GM23338 (cell line): ENCODE results near the gene ANXA2R. TPM values are rescaled to one million over a fixed set of nuclear protein-coding genes. Genes with fewer than 3 reads are reported as not detected.

ENCODE experiments used
- ATAC-seq: fragments of 200-7000 bp; cut with Tn5 transposase; 3 replicates; pipeline ENCODE4 v1.9.1; 2020
- DNase-seq: peaks from one replicate; pipeline ENCODE4 v3.0.0-alpha.2; 2015; ENCODE audit warnings: low spot score
- H2AFZ ChIP-seq: fragments of 200-600 bp; sonication (generic); 2 replicates; pipeline ENCODE4 v1.8.0; 2016; ENCODE audit warnings: antibody characterized with exemption, mild to moderate bottlenecking, moderate library complexity
- H3F3A ChIP-seq: fragments of 200-600 bp; sonication (generic); replicated peaks from 2 replicates; pipeline ENCODE4 v1.8.0; 2017; ENCODE audit warnings: antibody characterized with exemption, mixed run types, low read depth
- H3K27ac ChIP-seq: fragments of 200-600 bp; sonication (generic); 2 replicates; pipeline ENCODE4 v1.6.1; 2016; ENCODE audit warnings: low read depth
- H3K27me3 ChIP-seq: fragments of 200-600 bp; sonication (generic); 2 replicates; pipeline ENCODE4 v1.8.0; 2016; ENCODE audit warnings: mild to moderate bottlenecking, mixed run types, moderate library complexity; ENCODE audit not compliant: insufficient read depth
- H3K36me3 ChIP-seq: fragments of 200-600 bp; sonication (generic); 2 replicates; pipeline ENCODE4 v1.8.0; 2016; ENCODE audit warnings: mild to moderate bottlenecking; ENCODE audit not compliant: insufficient read depth
- H3K4me1 ChIP-seq: fragments of 200-600 bp; sonication (generic); 2 replicates; pipeline ENCODE4 v1.8.0; 2016; ENCODE audit warnings: mild to moderate bottlenecking, moderate library complexity; ENCODE audit not compliant: insufficient read depth
- H3K4me2 ChIP-seq: fragments of 200-600 bp; sonication (generic); 2 replicates; pipeline ENCODE4 v1.7.1; 2017; ENCODE audit warnings: mixed run types
- H3K4me3 ChIP-seq: fragments of 200-600 bp; sonication (generic); 2 replicates; pipeline ENCODE4 v1.6.1; 2016; ENCODE audit warnings: mixed run types
- H3K79me2 ChIP-seq: fragments of 200-600 bp; sonication (generic); replicated peaks from 2 replicates; pipeline ENCODE4 v1.8.0; 2017; ENCODE audit warnings: mild to moderate bottlenecking; ENCODE audit not compliant: insufficient read depth
- H3K9me2 ChIP-seq: fragments of 200-600 bp; sonication (generic); 2 replicates; pipeline ENCODE4 v1.8.0; 2017; ENCODE audit not compliant: insufficient read depth
- H4K20me1 ChIP-seq: fragments of 200-600 bp; sonication (generic); replicated peaks from 2 replicates; pipeline ENCODE4 v1.8.0; 2017; ENCODE audit warnings: mild to moderate bottlenecking; ENCODE audit not compliant: insufficient read depth
- H3K27ac Mint-ChIP-seq: 2 replicates; pipeline ENCODE4 v1.8.0; 2020; ENCODE audit warnings: inconsistent platforms, mild to moderate bottlenecking, moderate library complexity, mixed read lengths
- H3K27me3 Mint-ChIP-seq: 3 replicates; pipeline ENCODE4 v1.8.0; 2022; ENCODE audit warnings: low read depth, mild to moderate bottlenecking, moderate library complexity, mixed read lengths, inconsistent platforms; ENCODE audit not compliant: insufficient read depth, poor library complexity
- H3K36me3 Mint-ChIP-seq: 3 replicates; pipeline ENCODE4 v1.8.0; 2021; ENCODE audit warnings: low read depth, mild to moderate bottlenecking, inconsistent platforms, moderate library complexity, mixed read lengths
- H3K4me1 Mint-ChIP-seq: 3 replicates; pipeline ENCODE4 v1.8.0; 2020; ENCODE audit warnings: mild to moderate bottlenecking, inconsistent platforms, mixed read lengths
- H3K4me3 Mint-ChIP-seq: 3 replicates; pipeline ENCODE4 v1.8.0; 2021; ENCODE audit warnings: moderate library complexity, mild to moderate bottlenecking, inconsistent platforms, mixed read lengths
- H3K9me3 Mint-ChIP-seq: 3 replicates; pipeline ENCODE4 v1.8.0; 2020; ENCODE audit warnings: moderate library complexity, mild to moderate bottlenecking, inconsistent platforms, mixed read lengths
- ETS1 ChIP-seq: IDR thresholded peaks from 2 replicates; pipeline ENCODE4 v1.6.1; 2016; ENCODE audit warnings: antibody characterized with exemption
- EZH2 ChIP-seq: fragments of 200-600 bp; sonication (generic); IDR thresholded peaks from one replicate; pipeline ENCODE4 v1.8.0; 2017; ENCODE audit warnings: antibody characterized with exemption, mild to moderate bottlenecking, low read depth; ENCODE audit not compliant: unreplicated experiment
- NANOG ChIP-seq: IDR thresholded peaks from 2 replicates; pipeline ENCODE4 v1.6.1; 2016; ENCODE audit warnings: antibody characterized with exemption, borderline replicate concordance
- REST ChIP-seq: IDR thresholded peaks from one replicate; pipeline ENCODE4 v1.6.1; 2018; ENCODE audit warnings: antibody characterized with exemption; ENCODE audit not compliant: unreplicated experiment
- STAT1 ChIP-seq: IDR thresholded peaks from one replicate; pipeline ENCODE4 v1.6.1; 2016; ENCODE audit warnings: antibody characterized with exemption; ENCODE audit not compliant: unreplicated experiment
- polyA plus RNA-seq: library from polyadenylated mRNA; unstranded; fragments of >200 nt; fragmentation: Nextera tagmentation; extraction: Ambion mirVana; gene quantifications from 2 replicates; pipeline ENCODE4 v1.2.1, GENCODE V29; 2016
- total RNA-seq: library from RNA; depleted of rRNA; stranded (reverse); fragments of >200 nt; shearing (Covaris generic); gene quantifications from 2 replicates; pipeline ENCODE4 v1.2.3, GENCODE V29; 2014

The ANXA2R gene
- total and polyA plus RNA-seq, 2 experiments from 2014 or later, result 0.21 TPM; not detected in 1

- Histone ChIP-seq H3K4me2 (peak overlapping the region; percentile 86), H2AFZ (no peak overlapping the region)
- no peak overlapping the region for H3K27ac Mint-ChIP-seq
Observed at GRCh38 chr5:43000914-43001313, 39.2 kb downstream of the ANXA2R start.

GRCh38 chr5:43000111-43000840, 39.8 kb downstream of the ANXA2R start:
- peak overlapping the region; percentile 77 for H3K4me3 Mint-ChIP-seq
- Histone ChIP-seq H3K4me1 (peaks cover 22% of the 10 kb centered on the region), H3F3A (peaks cover 7% of the 10 kb centered on the region; the same call in 1 of the 2 replicates), H3K79me2 (no peaks in the 10 kb centered on the region), H3K4me2 (peak overlapping the region; percentile 86), H4K20me1 (peaks cover 11% of the 10 kb centered on the region), H3K4me3 (peak overlapping the region; percentile 58), H3K9me2 (no peaks in the 10 kb centered on the region), H3K36me3 (no peaks in the 10 kb centered on the region), H3K27me3 (peaks cover 100% of the 10 kb centered on the region), H2AFZ (peak overlapping the region; percentile 80), H3K27ac (no peak overlapping the region)
- H3K9me3 Mint-ChIP-seq, result no peaks in the 10 kb centered on the region
- H3K36me3 Mint-ChIP-seq, result no peaks in the 10 kb centered on the region
- ATAC-seq (peak; percentile 94), DNase-seq (peak; percentile 71)
- no peak for TF ChIP-seq STAT1
- TF ChIP-seq EZH2, result peak; percentile 78
- no peak for TF ChIP-seq NANOG
- H3K27me3 Mint-ChIP-seq, result peaks cover 77% of the 10 kb centered on the region
- H3K27ac Mint-ChIP-seq, result no peak overlapping the region
- H3K4me1 Mint-ChIP-seq, result peaks cover 13% of the 10 kb centered on the region

More at GRCh38 chr5:43000914-43001313, 39.2 kb downstream of the ANXA2R start:
- Mint-ChIP-seq H3K4me3 (peak overlapping the region; percentile 77), H3K27me3 (peaks cover 76% of the 10 kb centered on the region), H3K4me1 (peaks cover 13% of the 10 kb centered on the region), H3K9me3 (no peaks in the 10 kb centered on the region), H3K36me3 (no peaks in the 10 kb centered on the region)
- ATAC-seq, result peak; percentile 35
- Histone ChIP-seq H3K79me2 (no peaks in the 10 kb centered on the region), H3K36me3 (no peaks in the 10 kb centered on the region), H3K9me2 (no peaks in the 10 kb centered on the region), H3K27ac (no peak overlapping the region), H3K27me3 (peaks cover 100% of the 10 kb centered on the region), H3K4me1 (peaks cover 22% of the 10 kb centered on the region), H3F3A (peaks cover 7% of the 10 kb centered on the region; the same call in 1 of the 2 replicates), H4K20me1 (peaks cover 7% of the 10 kb centered on the region), H3K4me3 (peak overlapping the region; percentile 58)
- TF ChIP-seq ETS1 (no peak), REST (no peak), EZH2 (peak; percentile 40)
- no peak for DNase-seq
